ENCODE measurements around the gene SRRM1. TPM values are rescaled to one million over a fixed set of nuclear protein-coding genes. Genes with fewer than 3 reads are reported as not detected.
"Not testable (repeated sequence)": the region's sequence is repeated elsewhere in the genome, so short reads cannot be mapped to it uniquely, and the experiment has no call there.

SRRM1 gene
- total RNA-seq, 1 experiment from 2014 or later: 6.1 TPM

DNA sequence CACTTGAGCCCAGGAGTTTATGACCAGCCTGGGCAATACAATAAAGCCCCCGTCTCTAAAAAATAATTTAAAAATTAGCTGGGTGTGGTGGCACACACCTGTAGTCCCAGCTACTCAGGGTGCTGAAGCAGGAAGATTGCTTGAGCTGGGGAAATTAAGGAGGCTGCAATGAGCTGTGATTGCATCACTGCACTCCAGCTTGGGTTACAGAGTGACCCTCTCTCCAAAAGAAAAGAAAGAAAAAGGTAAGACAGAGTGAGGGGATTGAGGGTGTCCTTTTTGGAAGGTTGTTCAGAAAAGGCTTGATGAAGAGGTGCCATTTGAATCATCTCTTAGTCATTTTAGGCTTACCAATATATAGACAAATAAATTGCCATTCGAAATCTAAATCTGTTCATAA is 4.0 kb upstream of the SRRM1 start:
- in situ Hi-C loops (cut with HindIII; ENCODE audit: low pct_unique_long_range_greater_than_20kb, low sequenced_read_pairs): loop anchor here (10.0 to 25.0 kb wide), 2 partner anchors 227 to 444 kb away; partner anchors contain the start of genes NIPAL3 and STPG1

DNA sequence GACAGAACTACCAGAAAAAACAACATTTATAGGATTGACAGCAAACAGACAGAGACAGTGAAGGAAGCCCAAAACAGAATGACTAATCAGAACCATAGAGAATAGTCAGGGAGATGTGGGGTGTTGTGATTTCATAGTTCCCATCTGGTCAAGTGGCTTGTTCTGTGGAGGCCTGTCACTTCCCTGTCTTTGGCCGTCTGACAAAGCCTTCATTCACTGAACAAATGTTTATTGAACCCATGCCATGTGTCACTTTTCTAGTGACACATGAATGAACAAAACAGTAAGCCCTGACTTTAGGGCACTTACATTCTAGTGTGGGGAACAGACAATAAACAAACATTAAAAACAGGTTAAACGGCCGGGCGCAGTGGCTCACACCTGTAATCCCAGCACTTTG is 3.2 kb upstream of the SRRM1 start:
- in situ Hi-C loops (cut with HindIII; ENCODE audit: low pct_unique_long_range_greater_than_20kb, low sequenced_read_pairs): loop anchor here (10.0 to 25.0 kb wide), 2 partner anchors 228 to 445 kb away; partner anchors contain the start of genes NIPAL3 and STPG1
- DNase-seq (ENCODE audit: low read depth): no peak

More for the DNA sequence above, 4.0 kb upstream of the SRRM1 start:
- no peak for DNase-seq (ENCODE audit: low read depth)

DNA sequence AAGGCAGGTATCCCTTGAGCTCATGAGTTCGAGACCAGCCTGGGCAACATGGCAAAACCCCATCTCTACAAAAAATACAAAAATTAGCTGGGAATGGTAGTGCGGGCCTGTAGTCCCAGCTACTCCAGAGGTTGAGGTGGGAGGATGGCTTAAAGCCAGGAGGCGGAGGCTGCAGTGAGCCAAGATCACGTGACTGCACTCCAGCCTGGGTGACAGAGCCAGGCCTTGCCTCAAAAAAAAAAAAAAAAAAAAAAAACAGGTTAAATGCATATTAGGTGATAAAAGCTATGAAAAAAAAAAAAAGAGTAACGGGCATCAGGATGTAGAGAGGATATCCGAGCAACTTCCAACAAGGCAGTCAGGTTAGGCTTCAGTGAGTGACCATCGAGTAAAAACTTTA is 2.8 kb upstream of the SRRM1 start:
- no peak for DNase-seq (ENCODE audit: low read depth)
- in situ Hi-C loops (cut with HindIII; ENCODE audit: low pct_unique_long_range_greater_than_20kb, low sequenced_read_pairs): loop anchor here (25.0 kb wide), 1 partner anchor 228 kb away; the partner anchor contains the start of genes NIPAL3 and STPG1

DNA sequence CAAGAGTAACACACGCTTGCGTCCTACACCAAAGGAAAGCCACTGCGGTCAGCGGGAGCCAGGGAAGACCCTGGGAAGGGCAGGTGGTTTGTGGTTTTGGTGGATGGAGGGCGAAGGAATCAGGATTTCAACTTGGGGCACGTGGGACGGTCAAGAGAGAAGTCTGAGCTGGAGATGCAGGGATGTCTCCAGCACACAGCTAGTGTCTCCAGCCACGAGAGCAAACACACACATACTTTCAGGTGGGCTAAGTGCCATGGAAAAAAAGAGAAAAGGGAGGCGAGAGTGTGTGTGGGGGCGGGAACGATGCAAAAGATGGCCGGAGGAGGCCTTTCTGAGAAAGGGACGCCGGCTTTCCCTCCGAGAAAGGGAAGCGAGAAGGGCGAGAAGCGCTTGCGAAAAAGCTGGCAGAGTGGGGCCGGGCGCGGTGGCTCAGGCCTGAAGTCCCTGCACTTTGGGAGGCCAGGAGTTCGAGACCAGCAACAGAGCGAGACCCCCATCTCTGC is 1.4 kb upstream of the SRRM1 start:
- in situ Hi-C loops (cut with HindIII; ENCODE audit: low pct_unique_long_range_greater_than_20kb, low sequenced_read_pairs): loop anchor here (25.0 kb wide), 1 partner anchor 229 kb away; the partner anchor contains the start of genes NIPAL3 and STPG1
- DNase-seq (ENCODE audit: low read depth): no peak

DNA sequence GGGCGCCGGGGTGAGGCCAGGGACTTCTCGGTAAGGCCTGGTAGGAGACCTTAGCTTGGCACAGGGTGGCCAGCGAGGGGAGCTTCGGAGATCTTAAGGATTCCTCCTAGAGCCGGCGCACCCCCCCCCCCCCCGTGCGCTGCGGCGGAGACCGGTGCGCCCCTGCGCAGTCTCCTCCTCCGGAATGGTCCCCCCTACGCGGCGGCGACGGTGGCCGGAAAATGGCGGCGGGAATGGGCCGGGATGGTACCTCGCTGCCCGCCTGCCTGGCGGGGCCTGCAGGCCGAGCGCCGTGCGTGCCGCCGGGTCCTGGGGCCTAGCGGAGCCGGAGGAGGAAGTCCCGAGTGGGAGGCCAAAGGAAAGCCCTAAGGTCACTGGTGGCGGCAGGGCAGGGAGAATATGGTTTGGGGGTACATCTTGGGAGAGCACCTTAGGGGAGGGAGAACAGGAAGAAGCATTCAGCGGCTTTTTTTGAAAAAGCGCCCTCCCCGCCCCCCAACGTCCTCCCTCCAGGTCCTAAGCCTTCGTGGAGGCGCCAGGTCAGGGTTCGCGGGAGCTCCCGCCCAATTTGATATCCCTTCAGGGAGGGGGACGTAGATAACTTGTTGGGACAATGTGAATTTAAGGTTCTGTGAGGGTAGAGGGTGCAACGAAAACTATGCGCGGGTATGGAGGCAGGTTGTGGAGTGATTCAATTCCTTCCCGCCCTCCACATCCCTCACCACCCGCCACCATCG is 429 bp downstream of the SRRM1 start:
- in situ Hi-C loops (cut with HindIII; ENCODE audit: low pct_unique_long_range_greater_than_20kb, low sequenced_read_pairs): loop anchor here (25.0 kb wide), 1 partner anchor 231 kb away; the partner anchor contains the start of genes NIPAL3 and STPG1
- no peak for DNase-seq (ENCODE audit: low read depth)

DNA sequence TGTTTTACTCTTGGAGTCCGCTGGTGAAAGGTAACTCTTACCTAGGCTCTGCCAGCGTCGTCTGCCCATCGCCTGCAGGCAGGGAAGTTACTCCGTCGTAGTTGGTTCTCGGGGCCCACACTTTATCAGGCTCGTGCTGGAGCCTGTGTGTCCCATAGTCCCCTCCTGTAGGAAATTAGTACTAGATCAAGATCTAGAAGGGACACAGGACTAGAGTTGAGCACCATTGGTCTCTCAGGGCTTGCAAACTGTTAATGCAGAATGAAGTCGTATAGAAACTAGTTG is 940 bp downstream of the SRRM1 start:
- no peak for DNase-seq (ENCODE audit: low read depth)
- in situ Hi-C loops (cut with HindIII; ENCODE audit: low pct_unique_long_range_greater_than_20kb, low sequenced_read_pairs): loop anchor here (25.0 kb wide), 1 partner anchor 232 kb away; the partner anchor contains the start of genes NIPAL3 and STPG1

DNA sequence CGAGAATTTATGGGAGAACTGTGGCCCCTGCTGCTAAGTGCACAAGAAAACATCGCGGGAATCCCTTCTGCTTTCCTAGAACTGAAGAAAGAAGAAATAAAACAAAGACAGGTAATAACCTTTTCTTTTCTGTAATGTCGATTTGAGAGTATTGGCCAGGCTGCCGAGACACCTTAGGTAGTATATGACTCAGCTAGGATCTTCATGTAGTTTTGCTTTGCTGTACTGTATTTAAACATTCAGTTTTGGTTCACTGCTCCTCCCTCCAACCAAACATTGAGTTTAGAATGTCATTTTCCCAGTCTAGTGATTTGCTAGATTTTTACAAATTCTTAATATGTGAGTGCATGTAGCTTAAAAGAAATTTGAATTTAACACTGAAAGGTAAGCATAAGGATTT is 5.8 kb downstream of the SRRM1 start:
- in situ Hi-C loops (cut with HindIII; ENCODE audit: low pct_unique_long_range_greater_than_20kb, low sequenced_read_pairs): loop anchor here (25.0 kb wide), 1 partner anchor 237 kb away; the partner anchor contains the start of genes NIPAL3 and STPG1
- no peak for DNase-seq (ENCODE audit: low read depth)

DNA sequence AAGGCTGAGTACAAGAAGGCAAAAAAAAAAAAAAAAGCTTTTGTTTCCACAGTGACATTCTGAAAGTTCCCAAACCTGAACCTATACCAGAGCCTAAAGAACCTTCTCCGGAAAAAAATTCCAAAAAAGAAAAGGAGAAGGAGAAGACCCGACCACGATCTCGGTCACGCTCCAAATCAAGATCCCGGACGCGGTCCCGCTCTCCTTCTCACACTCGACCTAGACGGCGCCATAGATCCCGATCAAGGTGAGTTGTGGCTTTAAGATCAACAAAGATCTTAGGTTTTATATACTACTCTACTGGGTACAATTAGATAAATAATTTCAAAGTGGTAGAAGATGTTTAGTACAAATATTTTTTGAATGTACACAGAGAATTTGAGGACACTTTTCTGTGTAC is 9.3 kb downstream of the SRRM1 start:
- in situ Hi-C loops (cut with HindIII; ENCODE audit: low pct_unique_long_range_greater_than_20kb, low sequenced_read_pairs): loop anchor here (25.0 kb wide), 1 partner anchor 110 kb away; no protein-coding TSS in a partner anchor
- DNase-seq (ENCODE audit: low read depth): no peak

DNA sequence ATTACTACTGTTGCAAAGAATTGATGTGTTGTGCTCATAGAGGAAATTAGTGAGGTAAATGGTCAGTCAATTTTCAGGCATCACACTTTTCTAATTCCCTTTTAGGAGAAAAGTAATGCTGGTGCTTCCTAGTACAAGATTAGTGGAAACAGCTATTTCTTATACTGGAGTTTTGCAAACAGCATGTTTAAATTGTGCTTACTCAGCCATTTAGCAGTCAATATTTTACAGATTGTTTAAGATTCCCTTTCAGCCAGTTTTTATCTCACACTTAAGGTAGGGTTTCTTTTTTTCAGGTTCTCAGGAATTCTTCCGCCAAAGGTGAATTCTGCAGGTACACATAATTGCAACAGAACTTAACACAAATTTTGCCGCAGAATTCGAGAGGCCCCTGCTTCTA is 10.9 kb downstream of the SRRM1 start:
- DNase-seq (ENCODE audit: low read depth): no peak
- in situ Hi-C loops (cut with HindIII; ENCODE audit: low pct_unique_long_range_greater_than_20kb, low sequenced_read_pairs): loop anchor here (25.0 kb wide), 1 partner anchor 108 kb away; no protein-coding TSS in a partner anchor

DNA sequence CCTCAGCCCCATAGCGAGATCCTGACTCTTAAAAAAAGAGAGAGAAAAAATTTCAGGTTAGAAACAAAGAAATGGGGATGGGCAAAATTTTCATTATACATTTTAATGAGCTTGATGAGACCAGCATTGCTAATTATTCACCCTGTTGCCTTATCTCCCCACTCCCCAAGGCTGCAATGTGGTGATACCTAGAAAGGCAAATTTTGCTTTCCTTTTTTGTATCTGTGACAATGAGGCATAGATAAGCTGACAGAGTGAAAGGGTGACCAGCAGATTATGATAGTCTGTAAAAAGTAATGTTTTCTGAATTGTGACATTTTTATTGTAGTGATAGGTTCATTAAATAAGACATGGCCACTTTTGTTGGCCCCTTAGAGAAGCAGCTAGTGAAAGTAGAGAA is 12.9 kb downstream of the SRRM1 start:
- in situ Hi-C loops (cut with HindIII; ENCODE audit: low pct_unique_long_range_greater_than_20kb, low sequenced_read_pairs): loop anchor here (25.0 kb wide), 1 partner anchor 106 kb away; no protein-coding TSS in a partner anchor

DNA sequence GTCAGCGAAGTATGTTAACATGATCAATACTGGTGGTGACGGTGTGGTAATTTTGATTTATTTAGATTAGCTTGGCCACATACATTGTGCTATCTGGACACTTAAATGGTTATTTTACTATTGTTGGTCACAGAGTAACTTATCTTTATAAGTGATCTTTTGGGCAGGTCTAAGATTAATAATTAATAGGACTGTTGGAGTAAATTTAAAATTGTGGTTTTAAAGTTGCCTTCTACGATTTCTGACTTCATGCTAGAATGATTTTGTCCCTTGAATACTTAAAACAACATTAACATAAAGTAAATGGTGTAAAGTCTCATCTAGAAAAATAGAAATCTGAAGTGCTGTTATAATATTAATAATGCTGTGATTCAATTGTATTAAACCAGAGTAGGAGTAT is 14.7 kb downstream of the SRRM1 start:
- in situ Hi-C loops (cut with HindIII; ENCODE audit: low pct_unique_long_range_greater_than_20kb, low sequenced_read_pairs): loop anchor here (25.0 kb wide), 1 partner anchor 105 kb away; no protein-coding TSS in a partner anchor
- DNase-seq (ENCODE audit: low read depth): peak; percentile 69

More for the DNA sequence above, 12.9 kb downstream of the SRRM1 start:
- no peak for DNase-seq (ENCODE audit: low read depth)

DNA sequence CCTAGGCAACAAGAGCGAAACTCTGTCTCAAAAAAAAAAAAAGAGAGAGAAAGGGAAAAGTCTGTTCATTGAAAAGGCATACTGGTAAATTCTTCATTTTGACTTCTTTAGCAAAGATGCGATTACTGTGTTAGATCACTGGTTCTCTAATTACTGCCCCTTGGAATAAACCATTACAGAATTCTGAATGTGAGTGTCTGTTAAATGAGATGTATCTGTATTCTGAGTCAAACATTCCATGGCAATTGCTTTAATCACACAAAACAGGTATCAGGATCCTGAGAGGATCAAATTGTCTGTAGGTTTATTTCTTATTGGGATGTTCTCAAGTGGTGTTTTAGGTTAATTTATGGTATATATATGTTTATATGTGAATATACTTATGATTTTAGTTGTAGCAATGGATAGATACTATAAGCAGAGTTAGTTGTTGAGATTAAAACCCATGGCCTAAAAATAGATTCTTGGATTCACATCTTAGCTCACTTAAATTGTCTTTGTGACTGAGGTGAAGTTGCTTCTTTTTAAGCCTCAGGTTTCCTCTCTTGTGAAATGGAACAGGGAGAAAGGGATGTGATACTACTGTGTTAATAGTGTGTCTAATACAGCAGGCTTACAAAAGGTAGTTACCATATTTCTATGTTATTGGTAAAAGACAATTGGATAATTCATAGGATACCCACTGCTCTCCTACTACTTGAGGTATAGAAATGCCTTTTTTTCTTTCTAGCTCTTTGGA is 16.2 kb downstream of the SRRM1 start:
- DNase-seq (ENCODE audit: low read depth): no peak
- in situ Hi-C loops (cut with HindIII; ENCODE audit: low pct_unique_long_range_greater_than_20kb, low sequenced_read_pairs): loop anchor here (25.0 kb wide), 1 partner anchor 103 kb away; no protein-coding TSS in a partner anchor

DNA sequence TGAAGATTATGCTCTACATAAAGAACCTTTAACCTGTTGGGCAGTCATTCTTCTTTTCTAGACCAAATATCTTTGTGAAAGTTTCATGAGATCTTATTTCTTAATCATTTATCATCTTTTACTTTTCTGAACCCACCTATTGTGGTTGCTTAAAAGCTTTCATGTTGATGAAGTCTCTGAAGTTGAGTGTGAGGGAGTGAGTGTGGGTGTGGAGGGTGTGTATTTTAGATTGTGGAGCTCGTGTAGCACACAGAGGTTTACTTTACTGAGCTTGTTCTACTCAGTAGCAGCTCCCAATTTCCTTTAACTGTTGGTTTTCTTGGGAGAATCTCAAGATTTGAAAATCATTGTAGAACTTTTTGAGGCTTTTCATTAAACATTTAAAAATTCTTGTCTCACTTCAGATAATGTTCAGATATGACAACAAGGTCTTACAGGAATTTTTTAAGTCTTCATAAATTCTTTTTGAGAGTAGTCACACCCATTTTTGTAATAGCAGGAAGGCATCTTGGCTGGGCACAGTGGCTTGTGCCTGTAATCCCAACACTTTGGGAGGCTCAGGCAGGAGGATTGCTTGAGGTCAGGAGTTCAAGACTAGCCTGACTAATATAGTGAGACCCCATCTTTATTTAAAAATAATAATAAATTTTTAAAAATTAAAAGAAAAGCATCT is 17.0 kb downstream of the SRRM1 start:
- in situ Hi-C loops (cut with HindIII; ENCODE audit: low pct_unique_long_range_greater_than_20kb, low sequenced_read_pairs): loop anchor here (25.0 kb wide), 1 partner anchor 102 kb away; no protein-coding TSS in a partner anchor
- no peak for DNase-seq (ENCODE audit: low read depth)

DNA sequence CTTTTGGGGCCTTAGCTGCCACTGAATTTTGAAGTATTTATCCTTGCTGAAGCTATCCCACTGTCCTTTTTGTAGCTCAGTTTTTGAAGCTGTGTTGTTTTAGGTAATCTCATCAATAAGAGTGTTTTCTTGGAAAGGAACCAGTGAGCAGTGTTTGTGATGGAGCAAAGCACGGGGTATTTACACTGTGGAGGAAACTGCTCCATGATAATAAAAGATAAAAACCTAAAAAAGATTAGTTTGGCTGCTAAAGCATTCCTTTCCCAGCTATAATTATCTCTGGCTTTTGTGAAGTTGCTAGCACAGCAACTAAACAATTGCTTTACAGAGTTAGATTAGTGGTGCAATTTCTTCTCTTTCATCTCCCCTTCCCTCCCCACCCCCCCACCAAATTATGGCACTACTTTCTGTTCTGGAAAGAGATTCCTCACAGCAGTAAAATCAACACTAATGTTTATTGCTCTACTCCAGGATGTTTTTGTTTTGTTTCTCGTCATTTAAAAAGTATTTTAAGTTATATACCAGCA is 21.5 kb downstream of the SRRM1 start:
- DNase-seq (ENCODE audit: low read depth): no peak
- in situ Hi-C loops (cut with HindIII; ENCODE audit: low pct_unique_long_range_greater_than_20kb, low sequenced_read_pairs): loop anchor here (25.0 kb wide), 1 partner anchor 98 kb away; no protein-coding TSS in a partner anchor

DNA sequence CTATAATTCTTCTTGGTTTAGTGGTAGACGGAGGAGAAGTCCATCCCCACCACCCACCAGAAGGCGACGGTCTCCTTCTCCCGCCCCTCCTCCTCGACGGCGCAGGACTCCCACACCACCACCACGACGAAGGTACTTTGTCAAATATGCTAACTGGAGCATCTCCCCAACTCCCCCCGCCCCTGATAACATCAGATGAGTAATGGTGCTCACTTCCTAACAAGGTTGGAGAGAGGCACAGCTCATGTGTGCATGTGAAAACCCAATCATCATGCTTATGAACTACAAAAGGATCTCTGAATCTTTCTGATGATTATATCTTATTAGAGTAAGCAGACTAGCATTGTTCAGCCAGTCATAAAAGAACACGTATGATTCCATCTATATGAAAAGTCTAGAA is 23.7 kb downstream of the SRRM1 start:
- DNase-seq (ENCODE audit: low read depth): no peak
- in situ Hi-C loops (cut with HindIII; ENCODE audit: low pct_unique_long_range_greater_than_20kb, low sequenced_read_pairs): loop anchor here (25.0 kb wide), 1 partner anchor 96 kb away; no protein-coding TSS in a partner anchor

DNA sequence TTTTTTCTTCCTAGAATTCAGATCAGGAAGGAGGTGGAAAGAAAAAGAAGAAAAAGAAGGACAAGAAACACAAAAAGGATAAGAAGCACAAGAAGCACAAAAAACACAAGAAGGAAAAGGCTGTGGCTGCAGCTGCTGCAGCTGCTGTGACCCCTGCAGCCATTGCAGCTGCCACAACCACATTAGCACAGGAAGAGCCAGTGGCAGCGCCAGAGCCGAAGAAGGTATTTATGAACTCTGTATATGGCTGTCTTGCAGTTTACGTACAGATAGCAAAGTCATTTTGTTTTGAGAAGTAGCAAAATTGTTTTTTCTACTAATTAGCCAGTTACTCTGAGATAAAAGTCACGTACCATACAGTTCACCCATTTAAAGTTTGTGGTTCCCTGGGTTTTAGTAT is 28.3 kb downstream of the SRRM1 start:
- in situ Hi-C loops (cut with HindIII; ENCODE audit: low pct_unique_long_range_greater_than_20kb, low sequenced_read_pairs): loop anchor here (25.0 kb wide), 1 partner anchor 91 kb away; no protein-coding TSS in a partner anchor
- DNase-seq (ENCODE audit: low read depth): not testable (repeated sequence)

DNA sequence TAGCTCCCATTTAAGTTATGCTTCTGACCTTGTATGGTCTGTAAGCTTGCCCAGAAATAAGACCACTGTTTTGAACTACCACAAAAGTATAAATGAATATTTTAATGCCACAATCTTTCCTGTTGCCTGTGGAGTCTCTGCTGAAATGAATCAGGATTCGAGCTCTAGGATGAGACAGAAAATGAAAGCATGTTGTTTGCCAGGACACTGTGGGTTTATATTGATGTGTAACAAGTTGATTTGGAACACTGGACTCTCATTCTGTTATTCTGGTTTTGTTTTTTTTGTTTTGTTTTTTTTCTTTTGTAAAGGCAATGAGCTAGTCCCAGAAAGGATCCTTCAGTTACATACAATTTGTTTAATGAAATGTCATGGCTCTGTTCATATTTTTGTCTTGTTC is 29.6 kb downstream of the SRRM1 start:
- in situ Hi-C loops (cut with HindIII; ENCODE audit: low pct_unique_long_range_greater_than_20kb, low sequenced_read_pairs): loop anchor here (25.0 kb wide), 1 partner anchor 90 kb away; no protein-coding TSS in a partner anchor
- not testable (repeated sequence) for DNase-seq (ENCODE audit: low read depth)

DNA sequence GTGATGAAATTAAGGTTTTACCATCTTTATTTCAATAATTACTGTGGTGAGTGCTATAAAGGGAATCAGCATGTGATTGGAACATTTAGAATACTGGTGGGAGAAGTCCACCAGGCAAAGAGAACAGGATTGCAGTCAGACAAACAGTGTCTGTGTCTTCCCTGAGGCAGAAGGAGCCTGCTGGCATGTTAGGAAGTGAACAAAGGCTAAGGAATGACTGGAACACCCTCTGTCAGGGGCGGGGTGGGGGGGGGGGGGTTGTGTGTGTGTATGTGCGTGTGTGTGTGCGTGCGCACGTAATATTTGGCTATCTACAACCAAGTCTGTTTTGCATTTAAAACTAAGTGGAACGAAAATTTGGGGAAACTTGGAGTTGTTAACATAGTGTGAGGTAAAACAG is 30.2 kb downstream of the SRRM1 start:
- in situ Hi-C loops (cut with HindIII; ENCODE audit: low pct_unique_long_range_greater_than_20kb, low sequenced_read_pairs): loop anchor here (25.0 kb wide), 1 partner anchor 89 kb away; no protein-coding TSS in a partner anchor

More for the DNA sequence above, 30.2 kb downstream of the SRRM1 start:
- no peak for DNase-seq (ENCODE audit: low read depth)
